Left renal pelvis (tissue), 4 donors: ENCODE measurements around the gene GABRG3. TPM values are rescaled to one million over a fixed set of nuclear protein-coding genes. Genes with fewer than 3 reads are reported as not detected.
"Not testable (repeated sequence)": the region's sequence is repeated elsewhere in the genome, so short reads cannot be mapped to it uniquely, and the experiment has no call there.

Experiments
- DNase-seq, 4 donors: peaks; one replicate each; pipeline ENCODE4 v3.0.0-alpha.2; 2013; ENCODE audit warnings: low read depth in 4 of 4, low spot score in 3 of 4
- polyA plus RNA-seq, 4 donors: library from polyadenylated mRNA; unstranded; fragments of 120-200 nt; gene quantifications; one replicate each; pipeline ENCODE4 v1.2.1, GENCODE V29; 2013; ENCODE audit not compliant: insufficient read length in 4 of 4

GABRG3 gene
- polyA plus RNA-seq, 4 donors, result 0.71 to 2.0 (median 1.9) TPM

DNA sequence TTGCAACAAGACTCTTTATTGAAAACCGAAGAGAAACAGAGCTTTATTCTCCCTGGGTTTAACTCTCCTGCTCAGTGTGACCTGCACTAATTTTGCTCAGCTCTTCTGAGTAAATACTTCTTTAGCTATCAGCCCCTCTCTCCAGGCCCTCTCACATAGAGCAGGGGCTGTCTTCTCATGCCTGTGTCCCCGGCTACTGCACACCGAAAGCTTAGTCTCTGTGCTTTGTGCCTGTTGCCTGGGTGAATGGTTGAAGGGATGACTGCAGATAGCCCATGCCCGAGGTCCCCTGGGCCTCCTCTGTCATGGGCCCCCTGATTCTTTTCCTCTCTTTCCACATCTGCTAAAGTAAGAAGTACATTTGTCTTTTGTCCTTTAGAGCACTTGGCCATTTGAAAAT is 195.9 kb downstream of the GABRG3 start:
- DNase-seq, result no peak

- no peak for DNase-seq
Observed at GRCh38 chr15:27167738-27168137, 196.8 kb downstream of the GABRG3 start.

GRCh38 chr15:27170851-27171250 is 199.9 kb downstream of the GABRG3 start:
- DNase-seq, result no peak

- no peak for DNase-seq
Observed at GRCh38 chr15:27172821-27173220, 201.8 kb downstream of the GABRG3 start.

- DNase-seq, result no peak
Observed at GRCh38 chr15:27175472-27176153, 204.6 kb downstream of the GABRG3 start.

DNA sequence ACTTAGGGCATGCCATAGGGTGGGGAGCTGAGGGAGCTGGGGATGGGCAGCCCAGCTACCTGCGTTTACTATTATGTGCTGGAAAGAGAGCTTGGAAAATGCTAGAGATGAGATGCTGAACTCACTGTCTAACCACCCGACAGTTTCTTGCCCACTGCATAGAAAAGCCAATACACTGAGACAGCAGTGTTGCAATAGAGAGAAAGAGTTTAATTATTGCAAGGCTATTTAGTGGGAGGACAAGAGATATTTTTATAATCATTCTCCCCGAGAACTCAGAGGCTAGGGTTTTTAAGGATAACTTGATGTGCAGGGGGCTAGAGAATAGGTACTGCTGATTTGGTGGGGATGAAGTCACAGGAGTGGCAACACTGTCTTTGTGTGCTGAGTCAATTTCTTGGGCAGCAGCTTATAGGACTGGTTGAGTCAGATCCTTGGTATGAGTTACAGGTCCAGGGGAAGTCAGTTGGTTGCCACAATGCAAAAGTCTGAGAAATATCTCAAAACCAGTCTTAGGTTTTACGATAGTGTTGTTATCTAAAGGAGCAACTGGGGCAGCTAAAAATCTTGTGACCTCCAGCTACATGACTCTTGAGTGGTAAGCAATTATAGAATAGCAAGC is 205.9 kb downstream of the GABRG3 start:
- DNase-seq, result no peak

- DNase-seq, result no peak
Observed at GRCh38 chr15:27179789-27180188, 208.8 kb downstream of the GABRG3 start.

GRCh38 chr15:27182561-27183110 is 211.7 kb downstream of the GABRG3 start:
- DNase-seq, result no peak

- DNase-seq, result no peak
Observed at GRCh38 chr15:27183201-27183600, 212.2 kb downstream of the GABRG3 start.

- not testable (repeated sequence) for DNase-seq
Observed at GRCh38 chr15:27191515-27191914, 220.5 kb downstream of the GABRG3 start.

- no peak for DNase-seq
Observed at GRCh38 chr15:27196691-27197090, 225.7 kb downstream of the GABRG3 start.

DNA sequence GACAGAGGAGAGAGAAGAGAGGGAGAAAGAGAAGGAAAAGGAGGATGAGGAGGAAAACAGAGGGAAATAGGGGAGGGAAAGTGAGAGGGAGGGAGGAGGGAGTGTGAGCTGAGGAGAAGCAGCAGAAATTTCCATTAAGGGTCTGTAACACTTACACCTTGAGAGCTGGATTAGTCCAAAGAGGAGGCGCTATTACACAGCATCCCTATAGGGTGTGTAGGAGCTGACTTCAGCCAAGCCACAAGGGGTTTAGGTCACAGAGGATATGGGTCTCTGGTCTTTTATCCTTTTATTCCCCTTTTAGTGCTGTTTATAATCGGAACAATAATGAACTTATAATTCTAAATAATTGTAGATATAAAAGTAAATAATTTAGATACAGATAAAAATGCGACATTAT is 230.4 kb downstream of the GABRG3 start:
- DNase-seq, result no peak

DNA sequence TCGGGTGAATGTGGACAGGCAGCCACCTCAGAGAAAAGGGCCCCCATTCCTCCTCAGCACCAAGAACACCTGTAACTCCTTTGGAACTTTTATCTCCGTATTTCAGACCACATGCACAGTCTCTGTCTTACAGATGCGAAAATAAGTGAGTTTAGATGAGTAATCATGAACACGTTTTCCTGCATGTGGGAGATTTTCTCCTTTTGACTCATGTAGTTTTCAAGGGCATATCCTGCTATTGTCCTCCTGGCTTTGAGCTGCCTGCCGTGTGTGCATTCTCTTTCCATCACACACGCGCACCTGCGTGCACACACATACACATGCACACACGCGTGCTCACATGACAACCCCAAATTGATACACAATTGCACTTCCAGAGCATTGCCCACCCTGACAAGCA is 239.2 kb downstream of the GABRG3 start:
- no peak for DNase-seq

GRCh38 chr15:27214032-27214431 is 243.1 kb downstream of the GABRG3 start:
- no peak for DNase-seq

- DNase-seq, result no peak
Observed at GRCh38 chr15:27214961-27215360, 244.0 kb downstream of the GABRG3 start.

GRCh38 chr15:27218426-27218825 is 247.4 kb downstream of the GABRG3 start:
- DNase-seq, result no peak

DNA sequence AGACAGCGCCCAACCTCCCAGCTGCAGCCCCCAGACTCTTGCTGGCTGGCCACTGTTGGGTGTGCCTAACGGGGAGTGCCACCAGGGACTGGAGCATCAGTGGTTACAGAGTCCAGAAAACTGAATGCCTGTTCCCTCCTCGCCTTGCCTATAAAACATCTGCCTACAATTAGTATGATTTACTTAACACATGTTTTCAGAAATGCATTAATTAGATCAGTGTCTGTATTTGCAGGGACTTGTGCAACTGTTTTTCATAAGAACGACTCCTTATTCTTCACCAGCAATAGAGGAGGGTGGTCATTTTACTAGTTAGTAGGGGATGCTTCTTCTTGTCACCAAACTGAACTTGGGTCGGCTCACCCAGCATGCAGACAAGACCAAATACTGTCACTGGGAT is 248.7 kb downstream of the GABRG3 start:
- DNase-seq, result no peak

GRCh38 chr15:27220199-27220598 is 249.2 kb downstream of the GABRG3 start:
- DNase-seq, result no peak

GRCh38 chr15:27222479-27222878 is 251.5 kb downstream of the GABRG3 start:
- no peak for DNase-seq

GRCh38 chr15:27223179-27223578 is 252.2 kb downstream of the GABRG3 start:
- no peak for DNase-seq

DNA sequence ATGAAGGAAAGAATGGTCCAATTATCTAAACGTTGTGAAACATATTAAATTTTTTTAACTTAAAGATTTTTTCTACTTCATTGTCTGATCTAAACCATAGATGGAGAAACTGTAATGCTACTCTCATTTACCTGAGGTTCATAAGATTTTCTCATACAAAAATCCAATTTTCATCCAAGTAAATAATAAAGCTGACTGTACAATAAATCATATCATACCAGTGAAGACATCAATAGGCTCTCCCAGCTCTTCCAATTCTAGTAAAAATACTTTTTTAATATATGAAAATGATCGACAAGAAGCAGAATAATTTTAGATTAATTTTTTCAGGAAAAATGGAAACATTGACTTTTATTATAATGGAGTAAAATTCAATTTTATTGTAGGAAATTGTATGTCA is 260.8 kb downstream of the GABRG3 start:
- no peak for DNase-seq

DNA sequence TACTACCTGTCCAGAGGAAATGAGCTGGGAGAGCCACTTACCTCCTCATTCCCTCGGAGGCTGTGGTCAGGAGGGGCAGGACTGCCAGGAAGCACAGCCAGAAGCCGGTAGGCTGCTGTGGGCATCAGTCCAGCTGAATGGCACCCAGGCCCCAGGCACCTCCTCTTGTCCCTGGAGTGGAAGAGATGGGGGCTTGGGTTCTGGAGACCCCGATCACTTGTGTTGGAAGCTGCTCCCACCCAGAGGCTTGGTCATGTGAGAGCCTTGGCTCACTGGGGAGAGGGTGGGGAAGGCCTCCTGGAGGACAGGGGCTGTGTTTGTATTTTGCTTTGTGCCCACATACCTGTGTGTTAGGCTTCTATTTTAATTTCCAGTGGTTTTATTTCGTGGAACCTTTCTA is 261.9 kb downstream of the GABRG3 start:
- no peak for DNase-seq
